HAP-1 (cell line): ENCODE data around the gene MYL2.

Experiments
- DNase-seq, 2 experiments: peaks; one replicate each; pipeline ENCODE4 v3.0.0-alpha.2; 2016 to 2020; ENCODE audit warnings: low spot score in 2 of 2
- H3K27me3 ChIP-seq: fragments of 250-450 bp; sonication (Bioruptor Pico); 2 replicates; pipeline ENCODE4 v1.5.1; 2020; ENCODE audit warnings: low read depth, mild to moderate bottlenecking, moderate library complexity
- H3K36me3 ChIP-seq: fragments of 250-450 bp; sonication (Bioruptor Pico); replicated peaks from 2 replicates; pipeline ENCODE4 v1.5.1; 2020; ENCODE audit warnings: mild to moderate bottlenecking
- H3K4me1 ChIP-seq: fragments of 250-450 bp; sonication (Bioruptor Pico); 2 replicates; pipeline ENCODE4 v1.5.1; 2020; ENCODE audit warnings: mild to moderate bottlenecking
- H3K4me3 ChIP-seq: fragments of 250-450 bp; sonication (Bioruptor Pico); 2 replicates; pipeline ENCODE4 v1.5.1; 2020; ENCODE audit warnings: mild to moderate bottlenecking, moderate library complexity
- H3K9me3 ChIP-seq: fragments of 250-450 bp; sonication (Bioruptor Pico); 2 replicates; pipeline ENCODE4 v1.5.1; 2020; ENCODE audit warnings: mild to moderate bottlenecking, moderate library complexity
- in situ Hi-C: fragments of 300-500 bp; cut with MboI; formaldehyde crosslinking; loops from 3 replicates; pipeline ENCODE4 v1.14.3; 2020; ENCODE audit warnings: low sequenced_read_pairs, inconsistent platforms, mixed read lengths

MYL2 gene

GRCh38 chr12:110901401-110901800 is 19.0 kb downstream of the MYL2 start:
- no peak for DNase-seq
- H3K4me1 ChIP-seq: no peaks in the 10 kb centered on the region
- no peaks in the 10 kb centered on the region for H3K27me3 ChIP-seq
- H3K9me3 ChIP-seq: no peaks in the 10 kb centered on the region
- in situ Hi-C loops: no loop called here
- no peaks in the 10 kb centered on the region for H3K36me3 ChIP-seq
- H3K4me3 ChIP-seq: no peak overlapping the region

DNA sequence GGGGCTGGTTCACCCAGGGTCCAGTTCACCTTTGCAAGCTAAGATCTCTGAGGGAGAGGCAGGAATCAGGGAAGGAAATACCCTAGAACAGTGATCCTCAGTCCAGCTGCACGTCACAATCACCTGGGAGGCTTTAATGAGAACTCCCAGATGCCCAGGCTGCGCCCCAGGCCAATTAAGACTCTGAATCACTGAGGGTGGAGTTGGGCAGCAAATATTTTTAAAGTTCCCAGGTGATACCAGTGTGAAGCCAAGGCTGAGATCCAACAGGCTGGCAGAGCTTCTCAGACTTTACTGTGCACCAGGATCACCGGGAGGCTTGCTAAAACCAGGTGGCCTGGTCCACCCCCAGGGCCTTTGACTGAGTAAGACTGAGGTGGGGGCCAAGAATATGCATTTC is 23.8 kb downstream of the MYL2 start:
- in situ Hi-C loops: no loop called here
- DNase-seq: no peak
- Histone ChIP-seq H3K4me3 (no peak overlapping the region), H3K4me1 (no peaks in the 10 kb centered on the region), H3K27me3 (no peaks in the 10 kb centered on the region), H3K36me3 (no peaks in the 10 kb centered on the region), H3K9me3 (no peaks in the 10 kb centered on the region)

GRCh38 chr12:110893956-110894355 is 26.4 kb downstream of the MYL2 start:
- no peaks in the 10 kb centered on the region for H3K36me3 ChIP-seq
- no peaks in the 10 kb centered on the region for H3K4me1 ChIP-seq
- in situ Hi-C loops: no loop called here
- no peaks in the 10 kb centered on the region for H3K27me3 ChIP-seq
- H3K4me3 ChIP-seq: no peak overlapping the region
- no peaks in the 10 kb centered on the region for H3K9me3 ChIP-seq
- no peak for DNase-seq

DNA sequence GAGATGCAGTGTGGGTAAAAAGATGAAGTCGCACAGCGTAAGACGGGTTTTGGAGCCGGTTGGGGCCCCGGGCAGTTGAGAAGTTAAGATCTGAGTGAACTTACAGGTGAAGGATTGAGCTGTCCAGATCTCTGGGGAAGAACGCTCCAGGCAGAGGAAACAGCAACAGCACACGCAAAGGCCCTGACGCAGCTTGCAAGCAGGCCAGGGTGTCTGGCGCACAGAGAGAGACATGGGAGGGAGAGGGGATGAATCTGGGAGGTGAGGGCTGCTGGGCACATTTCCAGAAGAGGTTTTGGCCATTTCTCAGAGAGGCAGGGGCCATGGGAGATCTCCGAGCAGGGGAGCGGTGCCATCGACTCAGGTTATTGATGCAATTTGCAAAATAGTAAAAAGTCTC is 31.0 kb downstream of the MYL2 start:
- in situ Hi-C loops: no loop called here
- Histone ChIP-seq H3K27me3 (no peaks in the 10 kb centered on the region), H3K4me3 (no peak overlapping the region), H3K36me3 (no peaks in the 10 kb centered on the region), H3K9me3 (no peaks in the 10 kb centered on the region), H3K4me1 (peaks cover 4% of the 10 kb centered on the region)
- no peak for DNase-seq

DNA sequence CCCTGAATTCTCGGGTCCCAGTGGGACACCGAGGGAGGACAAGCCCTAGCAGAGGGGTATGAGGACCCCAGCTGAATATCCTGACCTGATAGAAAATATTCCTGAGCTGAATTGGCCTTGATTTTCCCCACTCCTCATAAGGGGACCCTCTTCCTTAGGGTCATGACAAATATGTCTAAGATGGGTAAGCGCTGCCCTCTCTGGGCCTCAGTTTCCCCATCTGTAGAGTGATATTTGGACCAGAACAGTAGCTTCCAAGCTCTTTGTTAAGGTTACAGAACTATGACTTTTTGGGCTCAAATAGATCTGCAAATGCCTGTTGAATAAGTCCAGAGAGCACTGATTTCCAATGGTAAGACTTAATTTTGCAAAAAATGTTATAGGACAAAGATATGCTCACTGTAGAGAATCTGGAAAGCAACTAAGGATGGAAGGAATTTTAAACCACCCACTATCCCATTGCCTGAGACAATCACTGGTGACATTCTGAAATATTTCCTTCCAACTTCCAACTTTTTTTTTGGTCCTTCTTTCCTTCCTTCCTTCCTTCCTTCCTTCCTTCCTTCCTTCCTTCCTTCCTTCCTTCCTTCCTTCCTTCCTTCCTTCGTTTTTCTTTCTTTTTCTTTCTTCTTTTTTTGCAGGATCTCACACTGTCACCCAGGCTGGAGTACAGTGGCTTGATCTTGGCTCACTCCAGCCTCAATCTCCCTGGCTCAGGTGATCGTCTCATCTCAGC is 32.0 kb downstream of the MYL2 start:
- Histone ChIP-seq H3K27me3 (no peaks in the 10 kb centered on the region), H3K9me3 (no peaks in the 10 kb centered on the region), H3K4me3 (no peak overlapping the region), H3K4me1 (peaks cover 4% of the 10 kb centered on the region), H3K36me3 (no peaks in the 10 kb centered on the region)
- no peak for DNase-seq
- in situ Hi-C loops: no loop called here

DNA sequence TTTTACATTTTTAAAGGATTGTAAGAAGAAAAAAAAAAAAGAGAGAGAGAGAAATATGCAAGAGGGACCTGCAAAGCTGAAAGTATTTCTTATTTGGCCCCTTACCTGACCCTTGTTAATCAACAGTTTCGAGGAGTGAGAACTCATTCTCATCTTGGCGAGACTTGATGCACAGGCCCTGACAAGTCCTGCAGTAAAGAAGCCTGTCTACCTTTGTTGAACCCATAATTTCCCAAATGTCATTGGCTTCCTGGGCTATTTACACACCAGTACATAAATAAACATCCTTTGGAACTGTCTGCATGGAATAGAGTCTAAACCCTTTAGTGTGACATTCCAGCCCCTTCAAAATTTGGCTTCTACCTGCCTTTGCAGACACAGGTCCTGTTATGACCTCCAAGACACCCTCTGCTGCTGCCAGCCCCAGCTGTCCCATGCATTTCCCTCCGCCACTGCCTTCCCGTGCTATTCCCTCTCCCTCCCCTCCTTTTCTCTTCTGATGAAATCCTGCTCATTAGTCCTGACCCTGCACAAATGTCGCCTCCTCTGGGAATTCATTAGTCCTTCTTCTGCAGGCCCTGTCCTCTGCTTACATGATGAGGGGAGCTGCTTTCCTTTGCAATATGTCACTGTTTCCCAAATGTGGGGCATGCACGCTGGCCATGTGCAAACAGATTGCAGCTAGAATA is 35.1 kb downstream of the MYL2 start:
- H3K27me3 ChIP-seq: no peaks in the 10 kb centered on the region
- peaks cover 4% of the 10 kb centered on the region for H3K4me1 ChIP-seq
- no peak overlapping the region for H3K4me3 ChIP-seq
- in situ Hi-C loops: no loop called here
- H3K9me3 ChIP-seq: no peaks in the 10 kb centered on the region
- H3K36me3 ChIP-seq: no peaks in the 10 kb centered on the region
- no peak for DNase-seq

- Histone ChIP-seq H3K4me3 (no peak overlapping the region), H3K36me3 (no peaks in the 10 kb centered on the region), H3K9me3 (no peaks in the 10 kb centered on the region), H3K4me1 (peaks cover 4% of the 10 kb centered on the region), H3K27me3 (no peaks in the 10 kb centered on the region)
- in situ Hi-C loops: no loop called here
- DNase-seq: no peak
Observed at GRCh38 chr12:110883251-110883650, 37.1 kb downstream of the MYL2 start.

DNA sequence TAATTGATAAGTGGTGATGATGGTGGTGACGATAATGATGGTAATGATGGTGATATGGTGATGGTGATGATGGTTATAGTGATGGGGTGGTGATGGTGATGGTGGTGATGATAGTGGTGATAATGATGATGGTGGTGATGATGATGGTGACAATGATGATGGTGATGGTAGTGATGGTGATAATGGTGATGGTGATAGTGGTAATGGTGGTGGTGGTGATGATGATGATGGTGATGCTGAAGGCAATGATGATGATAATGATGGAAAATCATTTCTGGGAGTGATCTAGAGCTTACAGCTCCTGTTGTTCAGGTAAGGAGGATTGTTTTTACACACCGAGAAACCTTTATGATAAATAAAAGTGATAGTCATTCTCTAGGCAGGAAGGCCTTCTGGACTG is 39.7 kb downstream of the MYL2 start:
- DNase-seq: no peak
- Histone ChIP-seq H3K9me3 (no peaks in the 10 kb centered on the region), H3K27me3 (no peaks in the 10 kb centered on the region), H3K36me3 (no peaks in the 10 kb centered on the region), H3K4me3 (no peak overlapping the region), H3K4me1 (no peaks in the 10 kb centered on the region)
- in situ Hi-C loops: no loop called here

DNA sequence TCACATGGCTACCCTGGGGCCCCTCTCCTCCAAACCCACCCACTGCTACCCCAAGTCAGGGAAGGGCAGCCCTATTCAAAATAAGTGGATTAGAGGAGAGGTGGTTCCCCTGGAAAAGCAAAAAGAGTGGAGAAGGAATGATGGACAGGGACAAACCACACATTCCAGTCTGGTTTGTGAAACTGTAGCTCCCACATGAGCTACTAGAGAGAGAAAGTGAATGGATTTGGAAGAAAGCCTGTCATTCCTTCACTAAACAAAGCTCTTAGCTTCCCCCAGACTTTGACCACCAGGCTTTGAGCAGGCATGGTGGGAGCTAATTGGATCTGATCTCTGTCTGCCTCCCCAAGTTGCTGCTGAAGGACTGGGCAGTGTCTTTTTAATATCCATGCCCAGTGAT is 45.6 kb downstream of the MYL2 start:
- in situ Hi-C loops: no loop called here
- no peak overlapping the region for H3K4me3 ChIP-seq
- no peak for DNase-seq
- H3K36me3 ChIP-seq: no peaks in the 10 kb centered on the region
- no peaks in the 10 kb centered on the region for H3K4me1 ChIP-seq
- no peaks in the 10 kb centered on the region for H3K9me3 ChIP-seq
- no peaks in the 10 kb centered on the region for H3K27me3 ChIP-seq

DNA sequence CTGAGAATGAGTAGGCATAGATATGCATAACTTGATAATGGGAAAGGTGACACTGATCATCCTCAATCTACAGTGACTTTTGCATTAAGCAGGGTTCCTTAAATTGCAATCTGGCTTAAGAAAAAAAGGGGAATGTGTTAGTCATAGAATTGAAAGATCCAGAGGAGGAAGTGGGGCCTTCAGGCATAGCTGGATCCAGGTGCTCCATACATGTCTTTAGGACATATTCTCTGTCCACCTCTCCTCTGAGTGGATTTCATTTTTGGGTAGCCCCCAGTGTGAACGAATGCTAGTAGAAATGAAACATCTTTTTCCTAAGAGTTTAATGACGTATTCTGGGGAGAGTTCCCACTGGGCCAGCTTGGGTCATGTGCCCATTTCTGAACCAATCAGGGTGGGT is 46.0 kb downstream of the MYL2 start:
- Histone ChIP-seq H3K9me3 (no peaks in the 10 kb centered on the region), H3K27me3 (no peaks in the 10 kb centered on the region), H3K4me1 (no peaks in the 10 kb centered on the region), H3K36me3 (no peaks in the 10 kb centered on the region), H3K4me3 (no peak overlapping the region)
- in situ Hi-C loops: no loop called here
- DNase-seq: no peak

- in situ Hi-C loops: no loop called here
- Histone ChIP-seq H3K27me3 (no peaks in the 10 kb centered on the region), H3K9me3 (no peaks in the 10 kb centered on the region; the same call in 1 of the 2 replicates), H3K4me3 (no peak overlapping the region), H3K36me3 (no peaks in the 10 kb centered on the region), H3K4me1 (no peaks in the 10 kb centered on the region)
- DNase-seq: no peak
Observed at GRCh38 chr12:110872100-110872499, 48.3 kb downstream of the MYL2 start.

GRCh38 chr12:110869803-110870202 is 50.6 kb downstream of the MYL2 start:
- Histone ChIP-seq H3K36me3 (no peaks in the 10 kb centered on the region), H3K4me3 (no peak overlapping the region), H3K4me1 (no peaks in the 10 kb centered on the region), H3K27me3 (no peaks in the 10 kb centered on the region), H3K9me3 (no peaks in the 10 kb centered on the region; the same call in 1 of the 2 replicates)
- no peak for DNase-seq
- in situ Hi-C loops: no loop called here

- DNase-seq: no peak
- H3K9me3 ChIP-seq: no peaks in the 10 kb centered on the region; the same call in 1 of the 2 replicates
- no peaks in the 10 kb centered on the region for H3K27me3 ChIP-seq
- H3K36me3 ChIP-seq: no peaks in the 10 kb centered on the region
- in situ Hi-C loops: no loop called here
- no peak overlapping the region for H3K4me3 ChIP-seq
- H3K4me1 ChIP-seq: no peaks in the 10 kb centered on the region
Observed at GRCh38 chr12:110869026-110869425, 51.4 kb downstream of the MYL2 start.

- H3K4me1 ChIP-seq: peaks cover 18% of the 10 kb centered on the region
- in situ Hi-C loops: no loop called here
- H3K27me3 ChIP-seq: no peaks in the 10 kb centered on the region
- H3K4me3 ChIP-seq: no peak overlapping the region
- no peak for DNase-seq
- H3K9me3 ChIP-seq: no peaks in the 10 kb centered on the region; the same call in 1 of the 2 replicates
- no peaks in the 10 kb centered on the region for H3K36me3 ChIP-seq
Observed at GRCh38 chr12:110865521-110865920, 54.9 kb downstream of the MYL2 start.
